ENCODE measurements around the gene COMMD9. TPM values are rescaled to one million over a fixed set of nuclear protein-coding genes. Genes with fewer than 3 reads are reported as not detected.

The COMMD9 gene
- total RNA-seq, 1 donor from 2014 or later, result 72.2 TPM

DNA sequence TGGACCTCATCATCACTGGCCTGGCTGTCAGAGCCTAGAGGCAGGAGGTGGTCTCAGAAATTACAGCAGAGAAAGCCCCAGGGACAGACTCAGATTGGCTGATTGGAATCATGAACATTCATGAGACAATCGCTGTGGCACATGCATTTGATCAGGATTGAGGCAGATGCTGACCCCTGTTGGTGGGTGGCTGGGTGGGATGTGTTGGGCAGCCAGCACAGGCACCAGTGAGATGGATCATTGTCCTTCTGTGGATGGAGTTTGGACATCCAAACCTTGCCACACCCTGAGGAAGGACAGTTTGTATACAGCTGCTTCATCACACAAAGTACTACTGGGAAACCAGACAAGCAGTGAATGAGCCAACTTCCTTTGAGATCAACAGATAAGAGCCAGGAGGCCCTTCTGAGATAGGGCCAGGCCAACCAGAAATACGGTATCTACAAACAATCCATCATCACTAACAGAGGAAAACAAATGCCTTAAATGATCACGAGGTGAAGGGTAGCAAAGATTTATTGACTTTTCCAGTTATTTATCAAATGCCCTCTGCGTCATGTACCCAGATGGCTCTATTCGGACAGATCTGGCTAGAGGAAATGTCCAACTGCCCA is 17.3 kb downstream of the COMMD9 start:
- no peaks in the 10 kb centered on the region for H3K4me1 Mint-ChIP-seq (ENCODE audit: low read depth, unreplicated experiment)
- no peak for DNase-seq
- no peak overlapping the region for H3K27ac Mint-ChIP-seq (ENCODE audit: unreplicated experiment)
- H3K27me3 Mint-ChIP-seq (ENCODE audit: unreplicated experiment), result no peaks in the 10 kb centered on the region
- TF ChIP-seq, protein P1, sequence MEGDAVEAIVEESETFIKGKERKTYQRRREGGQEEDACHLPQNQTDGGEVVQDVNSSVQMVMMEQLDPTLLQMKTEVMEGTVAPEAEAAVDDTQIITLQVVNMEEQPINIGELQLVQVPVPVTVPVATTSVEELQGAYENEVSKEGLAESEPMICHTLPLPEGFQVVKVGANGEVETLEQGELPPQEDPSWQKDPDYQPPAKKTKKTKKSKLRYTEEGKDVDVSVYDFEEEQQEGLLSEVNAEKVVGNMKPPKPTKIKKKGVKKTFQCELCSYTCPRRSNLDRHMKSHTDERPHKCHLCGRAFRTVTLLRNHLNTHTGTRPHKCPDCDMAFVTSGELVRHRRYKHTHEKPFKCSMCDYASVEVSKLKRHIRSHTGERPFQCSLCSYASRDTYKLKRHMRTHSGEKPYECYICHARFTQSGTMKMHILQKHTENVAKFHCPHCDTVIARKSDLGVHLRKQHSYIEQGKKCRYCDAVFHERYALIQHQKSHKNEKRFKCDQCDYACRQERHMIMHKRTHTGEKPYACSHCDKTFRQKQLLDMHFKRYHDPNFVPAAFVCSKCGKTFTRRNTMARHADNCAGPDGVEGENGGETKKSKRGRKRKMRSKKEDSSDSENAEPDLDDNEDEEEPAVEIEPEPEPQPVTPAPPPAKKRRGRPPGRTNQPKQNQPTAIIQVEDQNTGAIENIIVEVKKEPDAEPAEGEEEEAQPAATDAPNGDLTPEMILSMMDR (IDR thresholded peaks at IDR 0.05; ENCODE audit: partially characterized antibody, unreplicated experiment), result no peak
- peaks cover 5% of the 10 kb centered on the region for H3K9me3 Mint-ChIP-seq (ENCODE audit: unreplicated experiment)
- no peak overlapping the region for H3K4me3 Mint-ChIP-seq (ENCODE audit: unreplicated experiment)
- H3K36me3 Mint-ChIP-seq (ENCODE audit: unreplicated experiment), result peaks cover 13% of the 10 kb centered on the region

DNA sequence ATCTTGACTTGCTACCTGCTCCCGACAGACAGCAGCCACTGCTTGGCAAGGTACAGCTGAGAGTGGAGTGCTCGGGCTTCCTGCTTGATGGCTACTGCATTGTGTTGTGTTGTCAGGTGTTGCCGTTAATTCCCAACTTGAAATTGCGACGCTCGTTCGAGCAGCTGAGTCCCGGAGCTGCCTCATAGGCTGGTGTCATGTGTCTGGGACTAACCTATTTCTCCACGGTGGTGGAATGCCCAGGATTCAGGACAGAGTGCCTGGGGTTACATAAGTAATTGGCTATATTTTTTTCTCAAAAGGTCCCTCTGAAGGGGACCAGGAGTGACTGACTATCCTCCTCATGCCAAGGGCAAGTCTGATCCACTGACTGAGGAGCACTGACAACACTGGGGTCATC is 18.5 kb downstream of the COMMD9 start:
- H3K36me3 Mint-ChIP-seq (ENCODE audit: unreplicated experiment), result peaks cover 13% of the 10 kb centered on the region
- H3K27ac Mint-ChIP-seq (ENCODE audit: unreplicated experiment), result no peak overlapping the region
- peaks cover 2% of the 10 kb centered on the region for H3K27me3 Mint-ChIP-seq (ENCODE audit: unreplicated experiment)
- DNase-seq, result no peak
- peaks cover 5% of the 10 kb centered on the region for H3K9me3 Mint-ChIP-seq (ENCODE audit: unreplicated experiment)
- no peaks in the 10 kb centered on the region for H3K4me1 Mint-ChIP-seq (ENCODE audit: low read depth, unreplicated experiment)
- TF ChIP-seq, protein P1 (IDR thresholded peaks at IDR 0.05; ENCODE audit: partially characterized antibody, unreplicated experiment), result no peak
- H3K4me3 Mint-ChIP-seq (ENCODE audit: unreplicated experiment), result no peak overlapping the region

DNA sequence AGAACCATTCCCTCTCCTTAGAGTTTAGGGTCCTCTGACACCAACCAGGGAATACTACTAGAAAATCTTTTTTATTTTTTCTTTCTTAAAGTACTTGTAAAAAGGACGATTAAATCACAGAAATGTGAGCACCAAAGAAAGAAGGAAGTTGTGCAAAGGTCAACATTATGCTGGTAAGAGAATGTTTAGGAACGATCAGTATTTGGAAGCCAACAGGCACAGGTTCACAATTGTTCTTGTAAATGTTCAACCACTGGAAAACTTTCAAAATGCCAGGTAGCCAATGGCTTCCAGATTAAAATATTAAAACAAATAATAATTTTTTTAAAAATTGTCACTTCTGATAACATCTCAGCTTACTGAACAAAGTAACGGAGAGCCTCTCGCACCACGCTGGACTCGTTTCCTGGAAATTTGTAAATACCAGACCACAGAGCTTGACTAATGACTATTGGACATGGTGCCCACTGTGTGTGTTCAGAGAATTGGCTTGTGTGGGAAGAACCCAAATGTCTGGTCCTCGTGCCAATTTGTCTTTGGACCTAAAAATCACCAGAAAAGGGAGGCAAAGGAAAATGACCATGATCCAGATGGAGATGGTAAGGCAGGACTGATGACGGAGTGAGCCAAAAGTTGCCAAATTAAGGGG is 20.8 kb downstream of the COMMD9 start:
- Mint-ChIP-seq H3K27me3 (ENCODE audit: unreplicated experiment) (peaks cover 2% of the 10 kb centered on the region), H3K27ac (ENCODE audit: unreplicated experiment) (no peak overlapping the region), H3K4me3 (ENCODE audit: unreplicated experiment) (no peak overlapping the region), H3K4me1 (ENCODE audit: low read depth, unreplicated experiment) (peaks cover 9% of the 10 kb centered on the region), H3K9me3 (ENCODE audit: unreplicated experiment) (peaks cover 10% of the 10 kb centered on the region), H3K36me3 (ENCODE audit: unreplicated experiment) (peaks cover 13% of the 10 kb centered on the region)
- DNase-seq, result no peak
- TF ChIP-seq, protein P1 (IDR thresholded peaks at IDR 0.05; ENCODE audit: partially characterized antibody, unreplicated experiment), result no peak

DNA sequence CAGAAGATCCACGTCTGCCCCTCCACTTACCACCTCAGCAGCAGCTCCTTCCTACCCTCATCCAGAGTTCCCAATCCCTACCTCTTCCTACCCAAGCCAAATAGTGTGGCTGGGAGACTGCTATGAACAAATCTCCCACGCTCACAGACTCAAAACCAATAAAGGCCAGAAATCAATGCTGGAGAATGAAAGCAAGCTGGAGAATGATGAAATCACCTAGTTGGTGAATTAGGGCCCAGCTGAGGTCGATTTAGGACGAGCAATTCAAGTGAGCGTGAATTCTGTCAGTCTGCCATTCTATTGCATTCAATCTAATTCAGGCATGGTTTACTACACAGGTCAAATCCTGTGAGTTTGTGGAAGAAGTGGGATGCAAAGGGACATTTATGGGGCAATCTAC is 22.5 kb downstream of the COMMD9 start:
- TF ChIP-seq, protein P1 (IDR thresholded peaks at IDR 0.05; ENCODE audit: partially characterized antibody, unreplicated experiment), result no peak
- H3K27ac Mint-ChIP-seq (ENCODE audit: unreplicated experiment), result no peak overlapping the region
- H3K36me3 Mint-ChIP-seq (ENCODE audit: unreplicated experiment), result peaks cover 3% of the 10 kb centered on the region
- peaks cover 10% of the 10 kb centered on the region for H3K9me3 Mint-ChIP-seq (ENCODE audit: unreplicated experiment)
- no peak overlapping the region for H3K4me3 Mint-ChIP-seq (ENCODE audit: unreplicated experiment)
- DNase-seq, result no peak
- H3K4me1 Mint-ChIP-seq (ENCODE audit: low read depth, unreplicated experiment), result peaks cover 9% of the 10 kb centered on the region
- H3K27me3 Mint-ChIP-seq (ENCODE audit: unreplicated experiment), result peaks cover 2% of the 10 kb centered on the region

Data from glutamatergic neuron (in vitro differentiated cells).